HUDEP-2 (cell line): ENCODE data around the gene MRPL41.
"Not testable (repeated sequence)": the region's sequence is repeated elsewhere in the genome, so short reads cannot be mapped to it uniquely, and the experiment has no call there.

ENCODE experiments used
- DNase-seq, 76 experiments: peaks; one replicate each; lab custom pipeline; 2025; ENCODE audit not compliant: unreplicated experiment in 76 of 76; lab: John Stamatoyannopoulos, UW

MRPL41 gene

DNA sequence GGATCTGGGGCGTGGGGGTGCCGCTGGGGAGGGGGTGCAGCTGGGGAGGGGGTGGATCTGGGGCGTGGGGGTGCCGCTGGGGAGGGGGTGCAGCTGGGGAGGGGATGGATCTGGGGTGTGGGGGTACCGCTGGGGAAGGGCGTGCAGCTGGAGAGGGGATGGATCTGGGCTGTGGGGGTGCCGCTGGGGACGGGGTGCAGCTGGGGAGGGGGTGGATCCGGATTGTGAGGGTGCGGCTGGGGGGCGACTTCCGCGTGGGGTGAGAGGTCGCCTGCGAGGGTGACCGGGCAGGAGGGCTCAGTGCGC, 768 bp upstream of the MRPL41 start:
- DNase-seq: not testable (repeated sequence)

DNA sequence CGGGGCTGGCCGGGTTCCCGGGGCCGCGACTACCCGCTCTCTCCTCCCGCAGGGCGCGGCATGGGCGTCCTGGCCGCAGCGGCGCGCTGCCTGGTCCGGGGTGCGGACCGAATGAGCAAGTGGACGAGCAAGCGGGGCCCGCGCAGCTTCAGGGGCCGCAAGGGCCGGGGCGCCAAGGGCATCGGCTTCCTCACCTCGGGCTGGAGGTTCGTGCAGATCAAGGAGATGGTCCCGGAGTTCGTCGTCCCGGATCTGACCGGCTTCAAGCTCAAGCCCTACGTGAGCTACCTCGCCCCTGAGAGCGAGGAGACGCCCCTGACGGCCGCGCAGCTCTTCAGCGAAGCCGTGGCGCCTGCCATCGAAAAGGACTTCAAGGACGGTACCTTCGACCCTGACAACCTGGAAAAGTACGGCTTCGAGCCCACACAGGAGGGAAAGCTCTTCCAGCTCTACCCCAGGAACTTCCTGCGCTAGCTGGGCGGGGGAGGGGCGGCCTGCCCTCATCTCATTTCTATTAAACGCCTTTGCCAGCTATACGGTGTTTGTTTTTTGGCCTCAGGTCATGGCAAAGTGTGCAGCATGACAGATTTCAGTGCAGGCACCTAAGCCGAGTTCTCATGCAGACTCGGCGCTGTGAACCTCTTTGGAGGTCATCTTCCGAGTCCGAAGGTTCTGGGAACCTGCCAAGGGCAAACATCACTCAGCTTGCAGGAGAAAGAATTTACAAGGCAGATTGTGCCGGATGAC, 516 bp downstream of the MRPL41 start:
- peak in 17 of 76 experiments; percentile 6 to 64 (median 32) for DNase-seq

DNA sequence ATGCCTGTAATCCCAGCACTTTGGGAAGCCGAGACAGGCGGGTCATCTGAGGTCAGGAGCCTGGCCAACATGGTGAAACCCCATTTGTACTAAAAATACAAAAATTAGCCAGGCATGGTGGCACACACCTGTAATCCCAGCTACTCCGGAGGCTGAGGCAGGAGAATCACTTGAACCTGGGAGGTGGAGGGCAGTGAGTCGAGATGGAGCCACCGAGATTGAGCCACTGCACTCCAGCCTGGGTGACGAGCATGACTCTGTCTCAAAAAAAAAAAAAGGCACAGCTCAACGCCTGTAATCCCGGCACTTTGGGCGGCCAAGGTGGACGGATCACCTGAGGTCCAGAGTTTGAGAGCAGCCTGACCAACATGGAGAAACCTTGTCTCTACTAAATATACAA, 2.0 kb downstream of the MRPL41 start:
- not testable (repeated sequence) for DNase-seq

DNA sequence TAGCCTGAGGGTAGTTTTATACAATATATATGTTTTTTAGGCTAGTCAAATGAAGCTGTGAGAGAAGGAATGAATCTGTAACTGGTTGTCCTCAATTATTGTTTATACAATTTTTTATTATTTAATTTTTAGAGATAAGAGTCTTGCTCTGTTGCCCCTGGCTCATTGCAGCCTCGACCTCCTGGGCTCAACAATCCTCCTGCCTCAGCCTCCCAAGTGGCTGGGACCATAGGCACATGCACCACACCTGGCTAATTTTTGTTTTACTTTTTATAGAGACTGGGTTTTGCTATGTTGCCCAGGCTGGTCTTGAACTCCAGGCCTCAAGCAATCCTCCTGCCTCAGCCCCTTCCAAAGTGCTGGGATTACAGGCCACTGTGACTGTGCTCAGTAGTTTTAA, 2.7 kb downstream of the MRPL41 start:
- DNase-seq: no peak

DNA sequence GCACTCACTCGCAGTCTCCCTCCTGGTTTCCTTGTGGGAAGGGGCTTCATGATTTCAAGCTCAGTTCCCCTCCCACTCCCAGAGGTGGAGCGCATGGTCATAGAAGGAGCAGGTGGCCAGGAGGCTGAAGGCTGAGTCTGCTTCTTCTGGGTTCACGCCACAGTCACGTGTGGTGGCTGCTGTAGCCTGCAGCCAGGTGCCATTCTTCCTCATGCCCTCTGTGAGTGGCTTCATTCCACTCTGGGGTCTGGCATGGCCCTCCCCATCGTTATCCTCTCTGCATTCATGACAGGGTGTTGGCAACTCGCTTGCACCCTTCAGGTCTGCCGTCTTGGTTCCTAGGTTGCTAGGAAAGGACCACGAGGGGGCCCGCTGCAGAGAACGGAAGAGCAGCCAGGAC, 3.5 kb downstream of the MRPL41 start:
- no peak for DNase-seq

DNA sequence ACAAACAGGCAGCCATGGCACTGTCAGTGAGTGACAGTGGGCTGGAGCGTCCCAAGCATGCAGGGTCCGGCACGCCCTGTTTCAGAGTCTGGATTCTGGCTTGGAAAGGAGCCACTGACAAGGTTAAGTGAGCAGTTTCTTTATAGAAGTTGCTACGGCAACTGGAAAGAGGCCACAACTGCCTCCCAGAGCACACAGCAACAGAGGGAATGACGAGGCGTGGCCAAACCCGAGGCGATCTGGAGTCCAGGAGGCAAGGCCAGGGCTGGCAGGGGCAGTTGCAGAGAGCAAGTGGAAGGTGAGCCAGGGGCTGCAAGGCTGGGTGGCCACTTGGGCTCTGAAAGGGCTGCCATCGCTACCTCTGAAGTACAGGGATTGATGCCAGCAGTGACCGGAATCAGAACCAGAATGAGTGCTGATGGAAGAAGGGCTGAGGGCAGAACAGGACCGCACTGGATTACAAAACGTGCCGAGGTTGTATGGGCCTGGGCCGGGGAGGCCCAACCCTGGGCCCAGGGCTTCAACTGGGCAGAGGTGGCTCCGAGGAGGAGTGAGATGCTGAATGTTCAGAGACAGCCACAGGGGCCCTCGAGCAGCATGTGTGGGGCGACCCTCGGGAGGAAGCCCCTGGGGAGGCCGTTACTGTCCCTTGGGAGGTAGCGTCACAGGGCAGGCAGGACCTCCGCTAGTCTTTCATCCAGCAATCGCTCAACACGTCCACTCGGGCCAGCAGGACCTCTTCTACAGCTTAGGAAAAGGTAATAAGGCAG, 4.6 kb downstream of the MRPL41 start:
- DNase-seq: no peak

DNA sequence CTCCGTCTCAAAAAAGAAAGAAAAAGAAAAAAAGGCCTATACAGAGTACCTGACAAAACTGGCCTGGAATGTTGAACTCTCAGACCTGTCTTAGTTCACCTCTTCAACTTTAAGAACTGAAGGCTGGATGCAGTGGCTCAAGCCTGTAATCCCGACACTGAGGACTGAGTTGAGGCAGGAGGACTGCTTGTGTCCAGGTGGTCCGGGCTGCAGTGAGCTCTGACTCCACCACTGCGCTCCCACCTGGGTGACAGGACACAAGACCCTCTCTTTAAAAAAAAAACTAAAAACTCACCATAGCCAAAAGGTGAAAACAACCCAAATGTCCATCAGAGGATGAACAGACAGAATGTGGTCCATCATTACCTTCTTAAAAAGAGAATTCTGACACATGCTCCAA, 6.4 kb downstream of the MRPL41 start:
- DNase-seq: no peak

DNA sequence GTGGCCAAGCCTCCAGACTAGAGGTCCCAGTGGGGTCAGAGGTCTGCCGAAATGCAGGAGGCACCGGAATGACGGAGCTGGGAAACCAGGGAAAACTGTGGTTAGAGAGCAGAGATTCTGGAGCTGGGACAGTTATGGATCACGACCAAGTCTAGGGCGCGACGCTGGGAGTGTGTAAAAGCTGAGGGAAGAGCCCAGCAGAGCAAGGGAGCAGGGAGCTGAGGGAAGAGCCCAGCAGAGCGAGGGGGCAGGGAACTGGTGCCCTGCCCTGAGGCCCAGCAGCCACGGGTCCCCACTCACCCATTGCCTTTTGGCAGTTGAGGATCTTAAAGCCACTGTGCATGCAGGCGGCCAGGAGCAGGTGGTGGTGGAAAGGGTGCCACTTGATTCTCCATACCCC, 12.5 kb downstream of the MRPL41 start:
- DNase-seq: no peak

DNA sequence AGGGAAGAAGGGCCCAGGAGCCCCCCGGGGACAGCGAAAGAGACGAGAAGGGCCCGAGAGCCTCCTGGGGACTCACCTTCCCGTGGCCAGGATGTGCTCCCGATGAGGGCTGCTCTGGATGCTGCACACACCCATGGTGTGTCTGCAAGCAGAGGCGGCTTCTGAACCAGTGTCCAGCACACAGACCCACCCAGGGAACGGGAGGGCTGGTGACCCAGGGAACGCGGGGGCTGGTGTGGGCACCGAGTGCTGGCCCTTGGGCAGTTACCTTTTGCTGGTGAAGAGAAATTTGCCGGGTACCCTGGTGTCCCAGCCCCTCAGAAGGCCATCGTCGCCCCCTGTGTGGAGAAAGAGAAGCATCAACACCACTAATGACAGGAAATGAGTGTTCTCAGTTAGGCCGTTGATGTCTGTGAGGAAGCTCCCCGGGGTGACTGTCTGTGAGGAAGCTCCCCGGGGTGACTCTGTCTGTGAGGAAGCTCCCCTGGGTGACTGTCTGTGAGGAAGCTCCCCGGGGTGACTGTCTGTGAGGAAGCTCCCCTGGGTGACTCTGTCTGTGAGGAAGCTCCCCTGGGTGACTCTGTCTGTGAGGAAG, 13.2 kb downstream of the MRPL41 start:
- no peak for DNase-seq

DNA sequence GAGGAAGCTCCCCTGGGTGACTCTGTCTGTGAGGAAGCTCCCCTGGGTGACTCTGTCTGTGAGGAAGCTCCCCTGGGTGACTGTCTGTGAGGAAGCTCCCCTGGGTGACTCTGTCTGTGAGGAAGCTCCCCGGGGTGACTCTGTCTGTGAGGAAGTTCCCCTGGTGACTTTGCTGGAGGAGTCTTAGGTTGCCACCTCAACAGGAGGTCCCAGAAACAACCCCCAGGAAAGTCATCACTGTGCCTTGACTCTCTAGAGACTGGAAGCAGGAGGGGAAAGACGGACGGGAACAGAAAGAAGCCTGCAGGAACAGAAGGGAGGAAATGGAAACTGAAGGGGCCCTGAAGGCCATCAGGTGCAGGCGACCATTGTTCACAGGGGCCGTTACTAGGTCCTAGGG, 16.8 kb downstream of the MRPL41 start:
- DNase-seq: not testable (repeated sequence)

DNA sequence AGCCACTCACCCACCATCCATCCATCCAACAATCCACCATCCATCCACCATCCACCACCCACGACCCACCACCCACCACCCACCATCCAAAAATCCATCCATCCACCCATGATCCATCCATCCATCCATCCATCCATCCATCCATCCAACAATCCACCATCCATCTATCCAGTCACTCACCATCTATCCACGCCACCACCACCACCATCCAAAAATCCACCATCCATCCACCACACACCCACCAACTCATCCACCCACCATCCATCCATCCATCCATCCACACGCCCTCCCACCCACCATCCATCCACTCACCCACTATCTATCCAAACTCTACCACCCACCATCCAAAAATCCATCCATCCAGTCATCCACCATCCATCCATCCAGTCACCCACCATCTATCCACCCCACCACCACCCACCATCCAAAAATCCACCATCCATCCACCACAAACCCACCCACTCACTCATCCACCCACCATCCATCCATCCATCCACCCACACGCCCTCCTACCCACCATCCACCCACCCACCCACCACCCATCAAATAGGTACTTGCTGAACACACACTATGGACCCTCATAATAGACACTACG, 18.0 kb downstream of the MRPL41 start:
- DNase-seq: no peak

DNA sequence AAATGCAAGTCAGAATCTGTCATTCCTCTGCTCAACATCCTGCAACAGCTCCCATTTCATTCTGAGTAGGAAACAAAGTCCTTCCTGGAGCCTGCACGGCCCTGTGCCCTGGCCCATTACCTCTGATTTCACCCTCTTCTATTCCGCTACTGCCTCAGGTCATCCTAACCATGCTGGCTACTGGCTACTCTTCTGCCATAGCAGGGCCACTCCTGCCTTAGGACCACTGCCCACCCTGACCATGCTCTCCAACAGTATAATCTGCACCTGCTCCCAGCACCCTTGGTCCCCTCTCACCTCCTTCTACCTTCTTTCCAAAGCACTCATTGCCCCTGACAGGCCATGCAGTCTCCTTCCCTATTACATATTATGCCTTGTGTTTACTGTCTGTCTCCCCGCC, 18.9 kb downstream of the MRPL41 start:
- DNase-seq: no peak

DNA sequence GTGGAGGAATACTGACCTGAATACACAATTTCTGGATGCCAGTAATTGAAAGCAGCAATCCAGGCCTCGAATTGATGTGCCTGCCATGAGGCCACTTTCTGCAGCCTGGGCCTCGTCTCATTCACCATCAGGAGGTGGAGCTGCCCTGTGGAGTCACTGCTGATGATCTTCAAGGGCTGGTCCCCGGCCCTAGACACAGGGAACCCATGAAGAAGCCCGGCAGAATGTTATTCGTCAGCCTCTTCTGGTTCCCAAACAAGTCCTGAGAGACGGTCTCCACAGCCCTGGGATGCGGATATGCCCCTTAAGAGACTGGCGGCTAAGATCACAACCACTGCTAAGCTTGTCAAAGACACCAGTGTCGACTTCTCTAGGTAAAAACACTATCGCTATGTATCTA, 22.5 kb downstream of the MRPL41 start:
- no peak for DNase-seq

DNA sequence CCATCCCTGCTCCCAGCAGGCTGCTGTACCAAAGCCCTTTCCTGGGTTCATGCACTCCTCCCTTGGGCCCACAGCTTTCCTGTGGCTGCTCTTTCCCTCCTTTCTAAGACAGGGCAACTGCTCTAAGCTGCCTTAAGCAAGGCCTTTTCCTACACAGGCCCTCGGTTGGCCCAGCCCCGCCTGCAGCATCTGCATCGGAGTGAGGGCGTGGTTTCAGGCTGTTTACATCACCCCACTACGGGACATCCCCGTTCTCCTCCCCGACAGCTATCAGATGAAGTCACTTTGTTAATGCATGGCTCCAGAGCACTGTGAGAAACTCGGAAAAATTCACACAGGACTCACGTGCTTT, 23.7 kb downstream of the MRPL41 start:
- DNase-seq: peak in 66 of 76 experiments; percentile 12 to 78 (median 52)

DNA sequence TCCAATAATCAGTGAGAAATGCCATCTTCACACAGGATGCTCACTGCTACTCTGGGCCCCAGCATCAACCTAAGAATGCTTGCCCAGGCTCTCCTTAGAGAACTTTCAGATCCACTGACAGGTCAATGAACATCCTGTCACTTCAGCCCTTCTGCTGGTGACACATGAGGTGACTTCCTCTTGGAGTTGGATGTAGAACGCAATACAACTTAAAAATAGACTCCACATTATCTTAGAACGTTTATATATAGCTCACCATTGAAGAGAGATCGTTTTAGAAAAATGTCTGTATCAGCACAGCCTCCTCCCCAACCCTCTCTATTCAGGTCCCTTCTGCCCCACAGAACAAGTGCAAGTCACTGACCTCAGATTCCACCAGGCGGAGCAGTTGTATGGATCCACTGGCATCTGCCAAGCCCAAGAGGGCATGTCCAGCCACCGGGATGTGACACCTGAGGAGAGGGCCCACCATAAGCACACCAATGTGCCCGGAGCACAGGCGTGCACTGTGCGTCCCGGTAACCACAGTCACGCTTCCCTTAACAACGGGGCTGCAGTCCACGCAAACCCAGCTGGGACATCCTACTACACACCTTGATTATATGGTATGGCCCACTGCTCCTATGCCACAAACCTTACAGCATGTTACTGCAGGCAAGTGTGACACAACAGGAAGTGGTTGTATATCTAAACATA, 24.2 kb downstream of the MRPL41 start:
- peak in 3 of 76 experiments; percentile 9 to 20 (median 16) for DNase-seq

DNA sequence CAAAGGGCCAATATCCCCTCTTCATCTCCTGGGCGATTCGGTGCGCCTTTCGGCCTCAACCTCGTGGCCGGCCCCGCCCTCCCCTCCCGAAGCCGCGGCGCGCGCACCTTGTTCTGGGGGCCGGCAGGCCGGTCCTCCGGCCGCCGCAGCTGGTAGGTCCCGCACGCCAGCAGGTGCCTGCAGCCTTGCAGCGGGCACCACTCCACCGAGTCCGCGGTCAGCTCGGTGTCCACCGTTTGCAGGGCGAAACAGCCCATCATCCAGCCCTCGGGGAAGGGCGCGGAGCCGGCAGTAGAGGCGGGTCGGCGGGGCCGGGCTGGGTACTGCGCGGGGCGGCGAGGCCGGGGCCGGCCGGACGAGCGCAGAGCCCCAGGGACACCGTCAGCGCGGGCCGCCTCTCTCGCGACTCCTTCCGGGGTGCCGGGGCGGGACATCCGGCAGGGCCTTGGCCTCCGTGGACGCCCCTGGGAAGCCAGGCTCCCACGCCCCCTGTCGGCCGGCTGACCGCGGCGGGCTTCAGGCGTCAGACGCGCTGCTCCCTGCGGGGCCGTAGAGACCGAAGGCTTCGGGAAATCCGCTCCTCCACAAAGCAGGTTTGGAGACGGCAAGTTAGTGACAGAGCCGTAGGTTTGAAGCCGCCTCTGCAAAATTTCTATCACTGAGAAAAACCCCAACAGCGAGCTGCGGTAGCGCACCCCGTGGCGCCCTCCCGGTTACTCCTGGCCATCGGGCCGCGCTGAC, 27.0 kb downstream of the MRPL41 start, which contains the start of gene DPH7:
DPH7 (minus strand) TSS at position 408 of the 741 bp plus-strand sequence; CDS start at position 260, 148 bp downstream.
- DNase-seq: peak in 73 of 76 experiments; percentile 38 to 96 (median 87)

DNA sequence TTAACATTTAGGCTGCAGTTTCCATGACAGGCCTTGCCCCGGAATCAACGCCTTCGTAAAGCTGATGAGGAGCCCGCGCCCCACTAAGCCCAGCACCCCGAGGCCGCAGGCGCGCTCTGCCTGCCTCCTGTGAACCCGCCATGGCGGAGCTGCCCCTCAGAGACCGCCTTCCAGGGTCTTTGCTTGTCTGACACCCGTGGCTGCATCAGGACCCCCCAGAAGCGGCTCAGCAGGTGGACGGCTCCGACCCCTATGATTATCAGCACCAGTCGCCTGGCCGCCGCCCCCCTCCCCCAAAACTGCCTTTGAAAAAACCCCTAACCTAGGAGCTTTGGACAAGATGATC, 27.6 kb downstream of the MRPL41 start:
- DNase-seq: no peak

DNA sequence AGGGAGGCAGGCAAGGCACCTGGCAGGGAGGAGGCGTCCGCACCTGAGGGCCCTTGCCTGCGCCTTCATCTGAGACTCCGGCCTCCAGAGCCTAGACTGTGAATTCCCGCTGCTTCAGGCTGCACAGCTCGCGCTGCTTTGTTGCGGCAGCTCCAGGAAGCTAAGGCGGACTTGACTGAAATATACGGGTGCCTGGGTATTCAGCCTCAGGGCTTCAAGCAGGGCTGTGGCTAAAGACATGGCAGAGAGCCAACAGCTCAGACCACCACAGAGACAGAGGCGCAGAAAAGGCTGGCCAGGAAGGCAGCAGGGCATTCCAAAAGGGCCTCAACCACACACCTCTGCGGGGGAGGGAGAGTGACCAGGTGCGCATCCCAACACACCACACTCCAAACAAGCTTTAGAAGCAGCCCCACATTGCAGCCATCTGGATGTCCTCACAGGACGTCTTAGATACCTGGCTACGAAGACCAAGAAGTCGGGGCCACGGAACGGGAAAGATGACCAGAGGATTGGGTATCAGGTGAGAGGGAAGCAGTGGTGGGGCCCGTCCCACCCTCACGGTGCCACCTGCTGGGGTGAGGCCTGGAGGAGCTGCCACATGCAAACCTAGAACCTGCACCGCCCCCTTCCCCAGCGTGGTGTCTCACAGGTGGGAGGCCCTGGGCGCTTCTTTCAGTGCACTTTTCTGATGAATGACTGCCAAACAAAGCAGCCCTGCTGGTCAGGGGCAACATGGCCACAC, 28.7 kb downstream of the MRPL41 start:
- DNase-seq: no peak

DNA sequence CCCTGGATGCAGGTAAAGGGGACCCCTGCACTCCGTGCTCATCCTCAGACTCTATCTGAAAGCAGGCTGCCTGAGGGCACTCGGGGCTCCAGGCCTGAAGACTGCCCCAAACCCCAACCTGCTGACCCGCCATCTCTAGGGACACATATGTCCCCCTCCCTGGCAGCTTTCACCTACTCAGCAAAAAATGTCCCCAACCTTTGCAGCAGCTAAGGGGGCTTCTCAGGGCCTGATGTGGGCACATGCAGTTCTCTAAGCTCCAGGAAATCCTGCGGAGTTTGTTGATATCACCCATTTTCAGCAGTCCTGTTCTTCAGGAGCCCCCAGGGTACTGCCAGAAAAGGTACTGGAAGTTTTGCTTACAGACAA, 29.3 kb downstream of the MRPL41 start:
- no peak for DNase-seq
